CD14-positive monocyte (primary cell): ENCODE data around the gene GNS. TPM values are rescaled to one million over a fixed set of nuclear protein-coding genes. Genes with fewer than 3 reads are reported as not detected.
"Not testable (repeated sequence)": the region's sequence is repeated elsewhere in the genome, so short reads cannot be mapped to it uniquely, and the experiment has no call there.

Experiments used
- DNase-seq, 3 donors: peaks; one replicate each; pipeline ENCODE4 v3.0.0-alpha.2; 2011 to 2022
- H2AFZ ChIP-seq: 2 replicates; pipeline ENCODE4 v1.6.0; 2012; ENCODE audit warnings: mild to moderate bottlenecking, low read depth, low read length, inconsistent platforms; ENCODE audit not compliant: insufficient read depth, poor library complexity, severe bottlenecking
- H3K27ac ChIP-seq, 2 donors: 1 replicate in 1 of 2; 2 replicates in 1 of 2; pipeline ENCODE4 v1.5.1; 2012 to 2013; ENCODE audit warnings: low read length in 2 of 2, control low read depth in 1 of 2, inconsistent platforms in 1 of 2, low read depth in 1 of 2, mild to moderate bottlenecking in 1 of 2
- H3K27me3 ChIP-seq, 2 donors: one replicate each; pipeline versions ENCODE4 v1.6.0 to v1.6.1; 2011 to 2013; ENCODE audit warnings: low read length in 2 of 2; ENCODE audit not compliant: control insufficient read depth in 2 of 2, insufficient read depth in 2 of 2
- H3K36me3 ChIP-seq, 2 donors: replicated peaks in 1 of 2; 1 replicate in 1 of 2; 2 replicates in 1 of 2; pipeline versions ENCODE4 v1.5.1 to v1.6.1; 2012 to 2013; ENCODE audit warnings: low read length in 2 of 2, control low read depth in 1 of 2, inconsistent platforms in 1 of 2, mild to moderate bottlenecking in 1 of 2; ENCODE audit not compliant: insufficient read depth in 2 of 2, control insufficient read depth in 1 of 2
- H3K4me1 ChIP-seq, 2 donors: 1 replicate in 1 of 2; 2 replicates in 1 of 2; pipeline versions ENCODE4 v1.5.1 to v1.6.1; 2012 to 2013; ENCODE audit warnings: low read length in 2 of 2, control low read depth in 1 of 2, inconsistent platforms in 1 of 2, mild to moderate bottlenecking in 1 of 2, moderate library complexity in 1 of 2; ENCODE audit not compliant: insufficient read depth in 2 of 2, control insufficient read depth in 1 of 2
- H3K4me2 ChIP-seq: replicated peaks from 2 replicates; pipeline ENCODE3; 2012; ENCODE audit warnings: low read length, moderate library complexity, mild to moderate bottlenecking; ENCODE audit not compliant: poor library complexity, severe bottlenecking; ENCODE audit errors: extremely low read depth
- H3K4me3 ChIP-seq, 3 experiments: fragments of 200-600 bp in 1 of 3; sonication (generic) in 1 of 3; replicated peaks in 1 of 3; 1 replicate in 2 of 3; 2 replicates in 1 of 3; pipeline ENCODE4 v1.5.1; 2011 to 2013; ENCODE audit warnings: low read length in 3 of 3, mild to moderate bottlenecking in 3 of 3, control low read depth in 2 of 3, low read depth in 2 of 3, inconsistent platforms in 1 of 3, moderate library complexity in 1 of 3
- H3K79me2 ChIP-seq: 2 replicates; pipeline ENCODE4 v1.6.0; 2012; ENCODE audit warnings: mild to moderate bottlenecking, control low read depth, inconsistent platforms, low read length, moderate library complexity; ENCODE audit not compliant: insufficient read depth
- H3K9ac ChIP-seq: 2 replicates; pipeline ENCODE4 v1.6.0; 2017; ENCODE audit warnings: low read length, mild to moderate bottlenecking; ENCODE audit not compliant: insufficient read depth, poor library complexity, severe bottlenecking
- H3K9me3 ChIP-seq, 2 donors: replicated peaks in 1 of 2; 1 replicate in 1 of 2; 2 replicates in 1 of 2; pipeline versions ENCODE4 v1.5.1 to v1.6.1; 2012 to 2013; ENCODE audit warnings: low read length in 2 of 2, control low read depth in 1 of 2; ENCODE audit not compliant: control insufficient read depth in 1 of 2, insufficient read depth in 1 of 2
- H4K20me1 ChIP-seq: 2 replicates; pipeline ENCODE4 v1.6.0; 2012; ENCODE audit warnings: mild to moderate bottlenecking, low read length, control low read depth, moderate library complexity; ENCODE audit not compliant: insufficient read depth
- H3K27ac Mint-ChIP-seq, 7 donors: one replicate each; pipeline ENCODE4 v1.8.0; 2020; ENCODE audit warnings: mild to moderate bottlenecking in 7 of 7, mixed read lengths in 7 of 7, moderate library complexity in 6 of 7, inconsistent platforms in 2 of 7
- H3K27me3 Mint-ChIP-seq, 3 donors: one replicate each; pipeline ENCODE4 v1.8.0; 2021 to 2022; ENCODE audit warnings: low read depth in 3 of 3, mild to moderate bottlenecking in 3 of 3, mixed read lengths in 3 of 3, moderate library complexity in 3 of 3, inconsistent platforms in 1 of 3
- H3K36me3 Mint-ChIP-seq, 2 donors: one replicate each; pipeline ENCODE4 v1.8.0; 2020; ENCODE audit warnings: mixed read lengths in 2 of 2, inconsistent platforms in 1 of 2, mild to moderate bottlenecking in 1 of 2
- H3K4me1 Mint-ChIP-seq: one replicate; pipeline ENCODE4 v1.8.0; 2020; ENCODE audit warnings: mild to moderate bottlenecking, mixed read lengths
- H3K4me3 Mint-ChIP-seq, 2 donors: one replicate each; pipeline ENCODE4 v1.8.0; 2020; ENCODE audit warnings: mild to moderate bottlenecking in 2 of 2, mixed read lengths in 2 of 2, moderate library complexity in 1 of 2
- H3K9me3 Mint-ChIP-seq, 7 donors: one replicate each; pipeline ENCODE4 v1.8.0; 2020 to 2022; ENCODE audit warnings: mixed read lengths in 7 of 7, mild to moderate bottlenecking in 6 of 7, moderate library complexity in 6 of 7, inconsistent platforms in 2 of 7
- WGBS: methylation state at CpG from one replicate; pipeline ENCODE4 v1.1.5; 2013; ENCODE audit warnings: missing lambda C conversion rate; ENCODE audit not compliant: insufficient coverage; 5-methylcytosine and 5-hydroxymethylcytosine counted together
- intact Hi-C, 2 donors: fragments of 100-400 bp; cut with micrococcal nuclease; formaldehyde crosslinking; loops; one replicate each; pipeline versions ENCODE4 v1.15.0 to v1.15.1; 2023
- polyA plus RNA-seq, 3 donors: library from polyadenylated mRNA; depleted of rRNA in 1 of 3; unstranded in 2 of 3; stranded (reverse) in 1 of 3; fragments of 300-500 nt in 2 of 3; fragments of >200 nt in 1 of 3; fragmentation: Illumina TruSeq in 2 of 3; gene quantifications; 1 replicate in 2 of 3; 2 replicates in 1 of 3; pipeline ENCODE4 v1.2.3, GENCODE V29; 2012 to 2021
- TF ChIP-seq, protein P1 (sequence below): fragments of 200-600 bp; IDR thresholded peaks from one replicate; pipeline ENCODE4 v1.8.0; 2022; ENCODE audit warnings: antibody characterized with exemption, mild to moderate bottlenecking

The GNS gene
- polyA plus RNA-seq, 3 donors: 103 to 274 (median 203) TPM

GRCh38 chr12:64802180-64802775 is 43.1 kb upstream of the GNS start:
- Mint-ChIP-seq H3K27ac (peak overlapping the region in 1 of 7 donors; percentile 43), H3K27me3 (peaks cover 6 to 13% (median 10%) of the 10 kb centered on the region in 3 donors), H3K4me3 (peak overlapping the region in 1 of 2 donors; percentile 62), H3K9me3 (peaks cover 7 to 13% (median 12%) of the 10 kb centered on the region in 7 donors), H3K4me1 (peaks cover 25% of the 10 kb centered on the region)
- TF ChIP-seq, protein P1, sequence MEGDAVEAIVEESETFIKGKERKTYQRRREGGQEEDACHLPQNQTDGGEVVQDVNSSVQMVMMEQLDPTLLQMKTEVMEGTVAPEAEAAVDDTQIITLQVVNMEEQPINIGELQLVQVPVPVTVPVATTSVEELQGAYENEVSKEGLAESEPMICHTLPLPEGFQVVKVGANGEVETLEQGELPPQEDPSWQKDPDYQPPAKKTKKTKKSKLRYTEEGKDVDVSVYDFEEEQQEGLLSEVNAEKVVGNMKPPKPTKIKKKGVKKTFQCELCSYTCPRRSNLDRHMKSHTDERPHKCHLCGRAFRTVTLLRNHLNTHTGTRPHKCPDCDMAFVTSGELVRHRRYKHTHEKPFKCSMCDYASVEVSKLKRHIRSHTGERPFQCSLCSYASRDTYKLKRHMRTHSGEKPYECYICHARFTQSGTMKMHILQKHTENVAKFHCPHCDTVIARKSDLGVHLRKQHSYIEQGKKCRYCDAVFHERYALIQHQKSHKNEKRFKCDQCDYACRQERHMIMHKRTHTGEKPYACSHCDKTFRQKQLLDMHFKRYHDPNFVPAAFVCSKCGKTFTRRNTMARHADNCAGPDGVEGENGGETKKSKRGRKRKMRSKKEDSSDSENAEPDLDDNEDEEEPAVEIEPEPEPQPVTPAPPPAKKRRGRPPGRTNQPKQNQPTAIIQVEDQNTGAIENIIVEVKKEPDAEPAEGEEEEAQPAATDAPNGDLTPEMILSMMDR: peak; percentile 91
- H4K20me1 ChIP-seq, H3K79me2 ChIP-seq, H3K27me3 ChIP-seq, H3K4me2 ChIP-seq, H3K36me3 Mint-ChIP-seq, H3K36me3 ChIP-seq, H2AFZ ChIP-seq, H3K9ac ChIP-seq, intact Hi-C loops, H3K4me3 ChIP-seq, H3K27ac ChIP-seq: not testable (repeated sequence)
- DNase-seq: peak; percentile 31 to 56 (median 48)
- 0% methylated on average over 4 of the region's 8 CpGs for WGBS
- peaks cover 20 to 21% of the 10 kb centered on the region in 2 donors for H3K4me1 ChIP-seq
- H3K9me3 ChIP-seq: peaks cover 4 to 10% of the 10 kb centered on the region in 2 donors

GRCh38 chr12:64801381-64801780 is 42.2 kb upstream of the GNS start:
- H3K36me3 ChIP-seq: no peaks in the 10 kb centered on the region
- H3K9me3 Mint-ChIP-seq: peaks cover 0 to 4% (median 3%) of the 10 kb centered on the region in 7 donors
- no peak for DNase-seq
- no peaks in the 10 kb centered on the region for H3K79me2 ChIP-seq
- intact Hi-C loops: loop anchor here in 1 of 2 donors (2.0 kb wide), 1 partner anchor 17 kb away; no protein-coding TSS in a partner anchor
- peaks cover 21% of the 10 kb centered on the region for H3K4me1 Mint-ChIP-seq
- TF ChIP-seq, protein P1: no peak
- peaks cover 6 to 13% (median 10%) of the 10 kb centered on the region in 3 donors for H3K27me3 Mint-ChIP-seq
- H3K4me1 ChIP-seq: peaks cover 20 to 21% of the 10 kb centered on the region in 2 donors
- WGBS: 50% methylated on average over 1 of the region's 2 CpGs
- H3K4me3 Mint-ChIP-seq: no peak overlapping the region
- no peaks in the 10 kb centered on the region for H3K27me3 ChIP-seq
- no peaks in the 10 kb centered on the region for H4K20me1 ChIP-seq
- peak overlapping the region in 4 of 7 donors; percentile 8 to 61 (median 52) for H3K27ac Mint-ChIP-seq
- no peak overlapping the region for H3K4me3 ChIP-seq
- H3K36me3 Mint-ChIP-seq: no peaks in the 10 kb centered on the region
- H3K9me3 ChIP-seq: peaks cover 0 to 1% of the 10 kb centered on the region in 2 donors
- no peak overlapping the region for H3K4me2 ChIP-seq
- no peak overlapping the region for H2AFZ ChIP-seq
- no peak overlapping the region for H3K9ac ChIP-seq
- H3K27ac ChIP-seq: no peak overlapping the region
